Myocyte (in vitro differentiated cells): ENCODE results near the gene DUS2. TPM values are rescaled to one million over a fixed set of nuclear protein-coding genes. Genes with fewer than 3 reads are reported as not detected.
A peak's percentile ranks its signal among the peaks of the same experiment; 100 is the strongest.

Experiments used
- DNase-seq: peaks from one replicate; pipeline ENCODE4 v3.0.0-alpha.2; 2012; ENCODE audit warnings: low read depth
- total RNA-seq: library from RNA; depleted of rRNA; stranded (reverse); fragments of >200 nt; gene quantifications from 2 replicates; pipeline ENCODE4 v1.2.3, GENCODE V29; 2014

DUS2 gene
- total RNA-seq, 1 donor from 2014 or later: 20.8 TPM

DNA sequence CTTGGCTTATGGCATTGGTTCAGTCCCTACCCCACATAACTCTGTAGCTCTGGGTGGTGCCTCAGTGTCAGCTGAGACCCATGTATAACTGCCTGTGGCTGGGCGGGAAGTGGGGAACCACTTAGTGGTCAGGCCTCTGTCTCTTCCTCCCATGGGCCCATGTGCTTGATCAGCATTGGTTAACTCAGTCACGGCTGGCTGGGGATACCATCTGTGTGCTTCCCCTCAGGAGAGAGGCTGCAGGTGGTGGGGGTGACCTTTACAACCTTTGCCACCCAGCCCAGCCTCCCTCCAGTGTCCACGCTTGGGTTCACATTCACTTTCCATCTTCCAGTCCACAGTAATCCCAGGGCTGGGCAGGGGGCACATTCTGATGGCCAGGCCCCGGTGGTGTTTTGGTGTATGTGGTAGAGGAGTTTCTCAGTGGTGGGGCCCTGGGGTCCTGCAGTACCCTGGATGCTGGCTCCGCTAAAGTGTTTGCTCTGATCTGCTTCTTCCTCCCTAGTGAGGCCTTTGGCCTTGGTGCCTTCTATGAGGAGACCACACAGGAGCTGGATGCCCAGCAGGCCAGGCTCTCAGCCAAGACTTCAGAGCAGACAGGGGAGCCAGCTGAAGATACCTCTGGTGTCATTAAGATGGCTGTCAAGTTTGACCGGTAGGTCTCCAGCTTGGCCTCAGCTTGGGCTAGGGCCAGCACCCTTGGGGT, 51.9 kb downstream of the DUS2 start:
- peak; percentile 89 for DNase-seq

DNA sequence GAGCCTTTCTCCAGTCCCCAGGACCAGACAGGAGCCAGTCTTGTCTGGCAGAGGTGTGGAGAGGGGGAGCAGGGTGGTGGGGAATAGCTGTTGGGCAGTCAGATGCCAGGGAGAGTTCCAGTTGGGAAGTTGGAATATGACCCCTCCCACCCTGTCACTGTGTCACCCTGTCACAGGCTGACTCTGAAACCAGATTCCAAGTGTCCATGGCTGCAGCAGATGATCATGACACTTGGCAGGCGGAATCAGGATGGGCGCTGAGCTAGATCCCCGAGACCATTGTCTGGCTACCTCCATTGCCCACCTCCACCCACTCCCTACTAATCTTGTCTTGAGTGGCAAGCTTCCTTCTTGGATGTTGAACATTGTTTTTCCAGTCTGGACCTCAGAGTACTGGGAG, 52.9 kb downstream of the DUS2 start:
- DNase-seq: peak; percentile 48

GRCh38 chr16:68076560-68076959, 53.5 kb downstream of the DUS2 start:
- no peak for DNase-seq

GRCh38 chr16:68077866-68078700, 55.0 kb downstream of the DUS2 start:
- no peak for DNase-seq

GRCh38 chr16:68078701-68079375, 55.8 kb downstream of the DUS2 start:
- DNase-seq: no peak

- no peak for DNase-seq
These were observed 56.2 kb downstream of the DUS2 start for GRCh38 chr16:68079376-68079625.

GRCh38 chr16:68079626-68080344, 56.7 kb downstream of the DUS2 start:
- DNase-seq: no peak

DNA sequence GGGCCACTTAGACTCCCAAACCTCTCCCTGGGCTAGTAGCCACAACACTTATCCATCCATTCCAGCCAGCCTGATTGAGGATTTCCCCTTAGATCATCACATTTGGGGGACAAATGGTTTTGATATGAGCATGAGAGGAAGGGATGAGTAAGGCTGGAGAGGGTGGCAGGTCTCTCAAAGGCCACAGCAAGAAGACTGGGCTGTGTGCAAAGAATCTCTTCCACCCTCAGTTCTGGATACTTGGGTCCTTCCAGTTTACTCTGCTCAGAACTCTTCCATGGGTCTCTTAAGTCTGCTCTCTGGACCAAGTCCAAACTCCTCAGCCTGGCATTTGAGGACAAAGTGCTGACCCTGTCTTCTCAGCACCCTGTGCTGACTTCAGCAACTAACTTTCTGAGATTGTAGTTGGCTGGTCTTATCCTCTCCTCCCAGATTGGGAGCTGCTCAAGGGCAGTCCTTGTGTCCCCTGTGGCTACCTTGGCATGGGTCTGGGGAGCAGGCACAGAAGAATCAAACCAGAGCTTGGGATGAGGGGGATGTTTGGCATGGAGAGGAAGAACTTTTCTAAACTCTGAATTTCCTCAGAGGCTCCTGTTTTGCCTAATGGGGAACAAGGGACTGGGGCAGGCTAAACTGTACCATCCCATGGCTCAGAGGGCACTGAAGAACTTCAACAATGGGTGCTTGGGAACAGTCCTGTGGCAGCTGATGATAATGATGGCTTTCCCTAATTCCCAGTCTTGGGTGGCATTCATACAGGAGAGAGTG, 59.0 kb downstream of the DUS2 start:
- DNase-seq: no peak

DNA sequence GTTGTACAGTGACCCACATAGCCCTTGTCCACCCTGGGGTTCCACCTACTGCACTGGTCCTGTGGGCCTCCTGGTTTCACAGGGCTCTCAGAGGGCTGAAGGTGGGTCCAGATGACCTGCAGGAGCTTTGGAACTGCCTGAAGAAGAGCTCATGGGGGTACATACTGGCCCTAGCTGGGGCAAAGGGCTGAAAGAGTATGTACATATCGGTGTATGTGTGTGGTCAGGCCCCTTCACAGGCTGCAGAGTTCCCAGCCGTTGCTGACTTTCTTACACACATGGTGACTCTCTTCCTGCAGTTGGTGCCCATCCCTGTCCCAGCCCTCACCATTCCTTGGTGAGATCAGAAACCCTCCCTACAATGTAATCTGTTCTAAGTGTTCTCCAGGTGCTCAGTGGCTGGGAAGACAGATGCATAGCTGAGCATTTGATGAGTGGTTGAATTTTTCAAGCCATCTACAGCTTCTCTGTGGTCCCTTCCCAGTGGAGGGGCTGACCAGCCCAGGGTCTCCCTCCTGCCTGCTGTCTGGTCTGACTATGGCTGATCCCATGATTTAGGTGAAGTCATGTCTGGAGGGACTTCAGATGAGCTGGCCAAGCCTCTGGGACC, 59.6 kb downstream of the DUS2 start:
- DNase-seq: no peak

DNA sequence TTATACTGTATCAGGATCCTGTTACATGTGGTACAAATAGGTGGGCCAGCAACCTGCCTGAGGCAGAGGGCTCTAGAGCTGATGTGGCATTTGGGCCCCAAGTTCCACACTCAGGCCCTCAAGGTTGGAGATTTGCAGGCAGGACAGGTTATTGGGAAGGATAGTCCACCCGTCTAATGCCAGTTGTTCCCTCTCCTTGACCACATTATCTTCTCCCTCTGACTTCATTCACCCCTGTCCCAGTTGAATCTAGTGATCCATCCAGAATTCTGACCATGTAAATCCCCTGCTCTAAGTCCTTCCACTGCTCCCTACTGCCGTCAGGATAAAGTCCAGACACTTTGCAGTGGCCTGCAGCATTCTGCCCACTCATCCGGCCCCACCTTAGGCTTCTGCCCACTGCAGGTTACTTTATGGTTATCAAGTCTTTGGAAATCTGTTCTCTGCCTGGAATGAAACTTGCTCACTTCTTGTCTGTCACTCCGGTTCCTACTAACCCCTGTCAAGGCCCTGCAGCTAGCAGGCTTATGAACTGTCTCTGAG, 60.2 kb downstream of the DUS2 start:
- DNase-seq: no peak

- peak; percentile 63 for DNase-seq
These were observed 60.9 kb downstream of the DUS2 start for GRCh38 chr16:68083861-68084503.

DNA sequence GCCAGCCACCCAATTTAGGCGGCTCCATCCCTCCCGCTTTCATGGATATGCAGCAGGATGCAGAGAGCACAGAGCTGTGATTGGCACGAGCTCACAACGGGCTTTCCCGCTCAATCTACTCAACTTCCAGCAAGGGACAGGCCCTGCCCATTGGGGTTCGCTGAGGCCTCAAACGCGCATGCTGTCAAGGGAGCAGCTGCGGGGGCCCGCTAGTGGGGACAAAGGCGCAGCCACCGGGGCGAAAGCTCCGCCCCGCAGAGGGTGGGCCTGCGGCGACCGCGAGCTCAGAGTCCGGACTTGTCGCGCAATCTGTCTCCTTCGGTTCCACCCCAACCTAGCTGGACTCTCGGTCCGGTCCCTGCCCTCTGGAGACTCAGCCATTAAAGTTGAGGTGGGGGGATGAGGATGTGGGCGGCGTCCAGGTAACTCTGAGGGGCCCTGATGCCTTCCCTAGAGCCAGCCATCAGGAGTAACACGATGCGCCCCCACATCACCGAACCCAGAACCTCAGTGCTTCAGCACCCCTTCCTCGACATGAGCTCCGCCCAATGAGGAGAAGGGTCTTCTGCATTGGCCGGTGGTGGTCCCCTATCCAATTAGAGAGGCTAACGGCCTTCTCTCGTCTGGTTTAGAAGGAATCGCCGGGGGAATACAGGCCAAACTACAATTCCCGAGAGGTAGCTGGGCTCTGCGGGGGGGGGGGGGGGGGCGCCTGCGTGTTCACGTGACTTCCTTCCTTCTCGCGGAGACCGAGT, 61.6 kb downstream of the DUS2 start:
- peak; percentile 90 for DNase-seq

DNA sequence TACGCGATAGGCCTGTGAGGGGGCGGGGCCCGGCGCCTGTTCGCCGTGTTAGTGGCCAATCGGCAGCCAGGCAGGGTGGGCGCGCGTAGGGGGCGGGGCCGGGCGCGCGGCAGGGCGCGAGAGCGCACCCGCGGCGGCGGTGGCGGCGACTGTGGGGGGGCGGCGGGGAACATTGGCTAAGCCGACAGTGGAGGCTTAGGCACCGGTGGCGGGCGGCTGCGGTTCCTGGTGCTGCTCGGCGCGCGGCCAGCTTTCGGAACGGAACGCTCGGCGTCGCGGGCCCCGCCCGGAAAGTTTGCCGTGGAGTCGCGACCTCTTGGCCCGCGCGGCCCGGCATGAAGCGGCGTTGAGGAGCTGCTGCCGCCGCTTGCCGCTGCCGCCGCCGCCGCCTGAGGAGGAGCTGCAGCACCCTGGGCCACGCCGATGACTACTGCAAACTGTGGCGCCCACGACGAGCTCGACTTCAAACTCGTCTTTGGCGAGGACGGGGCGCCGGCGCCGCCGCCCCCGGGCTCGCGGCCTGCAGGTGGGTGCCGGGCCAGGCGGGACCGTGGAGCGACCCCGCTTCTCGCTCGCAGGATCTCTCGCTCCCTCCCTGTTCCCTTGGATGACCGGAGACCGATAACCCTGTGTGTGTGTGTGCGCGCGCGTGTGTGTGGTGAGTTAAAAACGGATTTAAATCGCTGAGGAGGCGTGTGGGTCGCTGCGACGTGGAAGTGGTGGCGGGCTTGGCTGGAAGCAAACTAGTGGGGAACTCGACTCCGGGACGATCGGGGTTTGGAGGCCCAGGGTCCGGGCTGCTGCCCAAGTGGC, 62.4 kb downstream of the DUS2 start, which contains the start of gene NFATC3:
TSS of gene NFATC3 (plus strand) at position 112 of the 813 bp plus-strand sequence. CDS start at position 424, 312 bp downstream.
- DNase-seq: peak; percentile 96

GRCh38 chr16:68086336-68086841, 63.3 kb downstream of the DUS2 start:
- peak; percentile 42 for DNase-seq

DNA sequence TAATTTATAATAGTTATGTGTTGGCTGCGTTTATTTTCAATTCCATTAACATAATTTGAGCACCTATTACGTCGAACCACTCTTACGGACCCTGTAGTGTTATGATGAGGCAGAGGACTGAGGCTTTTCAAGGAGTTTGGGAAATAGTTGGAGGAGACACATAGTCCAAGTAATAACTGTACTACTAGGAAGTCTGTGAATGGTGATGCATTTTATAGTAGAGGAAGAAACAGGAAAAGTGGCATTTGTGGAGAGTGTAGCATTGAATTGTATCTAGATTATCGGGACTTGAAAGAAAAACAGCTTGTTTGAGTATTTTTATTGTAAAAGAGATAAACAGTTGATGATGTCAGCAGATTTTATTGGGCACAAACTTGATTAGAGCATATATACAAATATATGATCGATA, 63.8 kb downstream of the DUS2 start:
- DNase-seq: no peak

- DNase-seq: no peak
These were observed 64.6 kb downstream of the DUS2 start for GRCh38 chr16:68087688-68088087.

- no peak for DNase-seq
These were observed 65.3 kb downstream of the DUS2 start for GRCh38 chr16:68088130-68088972.
